ENCODE results near the gene GRIN3B.

GRIN3B gene

GRCh38 chr19:1035998-1036621 lies 35.9 kb downstream of the GRIN3B start:
- H3K9me3 Mint-ChIP-seq = no peaks in the 10 kb centered on the region
- no peaks in the 10 kb centered on the region for H3K27me3 Mint-ChIP-seq
- H3K27ac Mint-ChIP-seq = peak overlapping the region; percentile 8
- peaks cover 4% of the 10 kb centered on the region for H3K36me3 Mint-ChIP-seq
- no peak overlapping the region for H3K4me3 Mint-ChIP-seq
- peaks cover 51% of the 10 kb centered on the region for H3K4me1 Mint-ChIP-seq

- peaks cover 4% of the 10 kb centered on the region for H3K36me3 Mint-ChIP-seq
- H3K4me1 Mint-ChIP-seq = peaks cover 49% of the 10 kb centered on the region
- no peaks in the 10 kb centered on the region for H3K9me3 Mint-ChIP-seq
- H3K4me3 Mint-ChIP-seq = peak overlapping the region; percentile 63
- peak overlapping the region; percentile 62 for H3K27ac Mint-ChIP-seq
- no peaks in the 10 kb centered on the region for H3K27me3 Mint-ChIP-seq
These were observed 37.4 kb downstream of the GRIN3B start for GRCh38 chr19:1037621-1038064.

- peak overlapping the region; percentile 56 for H3K27ac Mint-ChIP-seq
- H3K9me3 Mint-ChIP-seq = no peaks in the 10 kb centered on the region
- peaks cover 4% of the 10 kb centered on the region for H3K36me3 Mint-ChIP-seq
- no peaks in the 10 kb centered on the region for H3K27me3 Mint-ChIP-seq
- H3K4me3 Mint-ChIP-seq = peak overlapping the region; percentile 96
- H3K4me1 Mint-ChIP-seq = peaks cover 41% of the 10 kb centered on the region
These were observed 38.9 kb downstream of the GRIN3B start for GRCh38 chr19:1038978-1039645.

GRCh38 chr19:1039646-1040475 lies 39.6 kb downstream of the GRIN3B start, which contains the start of gene ABCA7:
TSS of gene ABCA7 (plus strand) at chr19:1040107. CDS start at chr19:1041362, 1,255 bp downstream.
- H3K27ac Mint-ChIP-seq = peak within 1 kb of the TSS; percentile 56
- no peaks in the 10 kb centered on the region for H3K9me3 Mint-ChIP-seq
- H3K36me3 Mint-ChIP-seq = peaks cover 4% of the 10 kb centered on the region
- H3K4me3 Mint-ChIP-seq = peak within 1 kb of the TSS; percentile 96
- peaks cover 41% of the 10 kb centered on the region for H3K4me1 Mint-ChIP-seq
- H3K27me3 Mint-ChIP-seq = no peaks in the 10 kb centered on the region

GRCh38 chr19:1040476-1041271 lies 40.5 kb downstream of the GRIN3B start:
- peak overlapping the region; percentile 56 for H3K27ac Mint-ChIP-seq
- no peaks in the 10 kb centered on the region for H3K27me3 Mint-ChIP-seq
- peaks cover 4% of the 10 kb centered on the region for H3K36me3 Mint-ChIP-seq
- H3K4me1 Mint-ChIP-seq = peaks cover 40% of the 10 kb centered on the region
- H3K9me3 Mint-ChIP-seq = no peaks in the 10 kb centered on the region
- H3K4me3 Mint-ChIP-seq = peak overlapping the region; percentile 96

GRCh38 chr19:1041272-1041834 lies 41.1 kb downstream of the GRIN3B start:
- Mint-ChIP-seq H3K36me3 (peaks cover 4% of the 10 kb centered on the region), H3K4me3 (peak overlapping the region; percentile 96), H3K27ac (no peak overlapping the region), H3K4me1 (peaks cover 40% of the 10 kb centered on the region), H3K9me3 (no peaks in the 10 kb centered on the region), H3K27me3 (no peaks in the 10 kb centered on the region)

GRCh38 chr19:1041835-1042685 lies 41.8 kb downstream of the GRIN3B start:
- no peak overlapping the region for H3K27ac Mint-ChIP-seq
- H3K36me3 Mint-ChIP-seq = peaks cover 2% of the 10 kb centered on the region
- H3K4me1 Mint-ChIP-seq = peaks cover 40% of the 10 kb centered on the region
- H3K4me3 Mint-ChIP-seq = peak overlapping the region; percentile 11
- no peaks in the 10 kb centered on the region for H3K27me3 Mint-ChIP-seq
- H3K9me3 Mint-ChIP-seq = no peaks in the 10 kb centered on the region

- H3K36me3 Mint-ChIP-seq = no peaks in the 10 kb centered on the region
- H3K27ac Mint-ChIP-seq = no peak overlapping the region
- H3K4me3 Mint-ChIP-seq = peak overlapping the region; percentile 11
- H3K4me1 Mint-ChIP-seq = peaks cover 33% of the 10 kb centered on the region
- H3K9me3 Mint-ChIP-seq = no peaks in the 10 kb centered on the region
- no peaks in the 10 kb centered on the region for H3K27me3 Mint-ChIP-seq
These were observed 42.7 kb downstream of the GRIN3B start for GRCh38 chr19:1042689-1043511.

GRCh38 chr19:1045247-1045603 lies 45.0 kb downstream of the GRIN3B start:
- Mint-ChIP-seq H3K27me3 (no peaks in the 10 kb centered on the region), H3K27ac (peak overlapping the region; percentile 35), H3K9me3 (no peaks in the 10 kb centered on the region), H3K4me1 (peaks cover 12% of the 10 kb centered on the region), H3K4me3 (no peak overlapping the region), H3K36me3 (no peaks in the 10 kb centered on the region)

GRCh38 chr19:1046117-1046626 lies 46.0 kb downstream of the GRIN3B start:
- Mint-ChIP-seq H3K27ac (no peak overlapping the region), H3K4me1 (peaks cover 6% of the 10 kb centered on the region), H3K9me3 (no peaks in the 10 kb centered on the region), H3K4me3 (no peak overlapping the region), H3K27me3 (no peaks in the 10 kb centered on the region), H3K36me3 (no peaks in the 10 kb centered on the region)

- H3K27ac Mint-ChIP-seq = no peak overlapping the region
- no peak overlapping the region for H3K4me3 Mint-ChIP-seq
These were observed 46.8 kb downstream of the GRIN3B start for GRCh38 chr19:1046836-1047695.

GRCh38 chr19:1047696-1048147 lies 47.5 kb downstream of the GRIN3B start:
- H3K27ac Mint-ChIP-seq = no peak overlapping the region
- H3K27me3 Mint-ChIP-seq = no peaks in the 10 kb centered on the region
- H3K9me3 Mint-ChIP-seq = no peaks in the 10 kb centered on the region
- H3K4me3 Mint-ChIP-seq = no peak overlapping the region
- peaks cover 9% of the 10 kb centered on the region for H3K4me1 Mint-ChIP-seq
- no peaks in the 10 kb centered on the region for H3K36me3 Mint-ChIP-seq

More at GRCh38 chr19:1046836-1047695, 46.8 kb downstream of the GRIN3B start:
- Mint-ChIP-seq H3K27me3 (no peaks in the 10 kb centered on the region), H3K9me3 (no peaks in the 10 kb centered on the region), H3K36me3 (no peaks in the 10 kb centered on the region), H3K4me1 (peaks cover 7% of the 10 kb centered on the region)
